Vagina (tissue), 2 donors: ENCODE results near the gene SEC14L5. TPM values are rescaled to one million over a fixed set of nuclear protein-coding genes. Genes with fewer than 3 reads are reported as not detected.

ENCODE experiments used
- DNase-seq, 2 donors: peaks; one replicate each; pipeline ENCODE4 v3.0.0-alpha.2; 2017; ENCODE audit errors: extremely low spot score in 2 of 2
- H3K27ac ChIP-seq: fragments of 200-600 bp; sonication (generic); one replicate; pipeline ENCODE4 v1.5.1; 2019
- H3K27me3 ChIP-seq: fragments of 200-600 bp; sonication (generic); one replicate; pipeline ENCODE4 v1.5.1; 2019
- H3K36me3 ChIP-seq, 2 donors: fragments of 200-600 bp; sonication (generic); one replicate each; pipeline ENCODE4 v1.5.1; 2017 to 2019
- H3K4me1 ChIP-seq: fragments of 200-600 bp; sonication (generic); one replicate; pipeline ENCODE4 v1.5.1; 2019
- H3K4me3 ChIP-seq, 2 donors: fragments of 200-600 bp; sonication (generic); 1 replicate in 1 of 2; 2 replicates in 1 of 2; pipeline ENCODE4 v1.5.1; 2016 to 2019
- H3K9me3 ChIP-seq: fragments of 200-600 bp; sonication (generic); one replicate; pipeline ENCODE4 v1.5.1; 2019
- POLR2A ChIP-seq, 2 donors: fragments of 450-650 bp; IDR thresholded peaks; one replicate each; pipeline ENCODE4 v1.6.1; 2017; ENCODE audit warnings: antibody characterized with exemption in 2 of 2, mild to moderate bottlenecking in 2 of 2, moderate library complexity in 2 of 2
- POLR2AphosphoS5 ChIP-seq, 2 donors: sonication (generic); formaldehyde crosslinking; IDR thresholded peaks; one replicate each; pipeline ENCODE4 v1.9.0; 2017; ENCODE audit warnings: antibody characterized with exemption in 2 of 2, mild to moderate bottlenecking in 2 of 2, low read depth in 1 of 2; ENCODE audit not compliant: insufficient read depth in 1 of 2
- intact Hi-C: fragments of 100-400 bp; cut with DNase I; formaldehyde crosslinking; loops from one replicate; pipeline ENCODE4 v1.15.1; 2023
- total RNA-seq: library from RNA; depleted of rRNA; stranded (reverse); fragments of >200 nt; gene quantifications from one replicate; pipeline ENCODE4 v1.2.3, GENCODE V29; 2016
- TF ChIP-seq, protein P1 (sequence below), 3 experiments: fragments of 450-650 bp in 2 of 3; fragments of 200-600 bp in 1 of 3; sonication (generic) in 1 of 3; IDR thresholded peaks; one replicate each; pipeline ENCODE4 v1.5.1; 2017 to 2019; ENCODE audit warnings: antibody characterized with exemption in 3 of 3, mild to moderate bottlenecking in 2 of 3, moderate library complexity in 2 of 3

The SEC14L5 gene
- total RNA-seq, 1 donor from 2014 or later: 0.49 TPM

DNA sequence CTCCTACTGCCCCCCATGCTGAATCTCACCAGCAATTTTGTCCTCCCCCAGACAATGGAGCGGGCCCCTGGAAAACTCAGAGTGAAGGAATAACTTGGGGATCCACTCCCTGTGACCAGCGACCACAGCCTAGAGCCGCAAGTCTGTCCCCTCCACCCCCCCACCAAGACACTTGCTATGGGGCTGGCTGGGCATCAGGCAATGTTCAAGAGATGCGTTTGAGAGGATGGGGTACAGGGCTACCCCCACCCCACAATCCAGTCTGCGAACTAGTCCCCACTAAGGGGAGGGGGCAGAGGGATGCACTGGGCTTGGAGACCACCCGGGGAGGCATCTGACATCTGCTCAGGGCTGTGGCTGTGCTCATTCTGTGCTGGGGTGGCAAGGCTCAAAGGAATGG is 23.5 kb upstream of the SEC14L5 start:
- Histone ChIP-seq H3K27ac (peak overlapping the region; percentile 91), H3K4me3 (peak overlapping the region; percentile 77 to 84), H3K27me3 (no peaks in the 10 kb centered on the region), H3K9me3 (no peaks in the 10 kb centered on the region), H3K36me3 (peaks cover 0 to 5% of the 10 kb centered on the region in 2 donors), H3K4me1 (peaks cover 81% of the 10 kb centered on the region)
- no peak for DNase-seq
- TF ChIP-seq, protein P1, sequence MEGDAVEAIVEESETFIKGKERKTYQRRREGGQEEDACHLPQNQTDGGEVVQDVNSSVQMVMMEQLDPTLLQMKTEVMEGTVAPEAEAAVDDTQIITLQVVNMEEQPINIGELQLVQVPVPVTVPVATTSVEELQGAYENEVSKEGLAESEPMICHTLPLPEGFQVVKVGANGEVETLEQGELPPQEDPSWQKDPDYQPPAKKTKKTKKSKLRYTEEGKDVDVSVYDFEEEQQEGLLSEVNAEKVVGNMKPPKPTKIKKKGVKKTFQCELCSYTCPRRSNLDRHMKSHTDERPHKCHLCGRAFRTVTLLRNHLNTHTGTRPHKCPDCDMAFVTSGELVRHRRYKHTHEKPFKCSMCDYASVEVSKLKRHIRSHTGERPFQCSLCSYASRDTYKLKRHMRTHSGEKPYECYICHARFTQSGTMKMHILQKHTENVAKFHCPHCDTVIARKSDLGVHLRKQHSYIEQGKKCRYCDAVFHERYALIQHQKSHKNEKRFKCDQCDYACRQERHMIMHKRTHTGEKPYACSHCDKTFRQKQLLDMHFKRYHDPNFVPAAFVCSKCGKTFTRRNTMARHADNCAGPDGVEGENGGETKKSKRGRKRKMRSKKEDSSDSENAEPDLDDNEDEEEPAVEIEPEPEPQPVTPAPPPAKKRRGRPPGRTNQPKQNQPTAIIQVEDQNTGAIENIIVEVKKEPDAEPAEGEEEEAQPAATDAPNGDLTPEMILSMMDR (IDR thresholded peaks at IDR 0.05): no peak
- TF ChIP-seq POLR2AphosphoS5 (IDR thresholded peaks at IDR 0.05; ENCODE audit: insufficient read depth in 1 of 2, low read depth in 1 of 2) (no peak), POLR2A (IDR thresholded peaks at IDR 0.05) (no peak)
- intact Hi-C loops: no loop called here

DNA sequence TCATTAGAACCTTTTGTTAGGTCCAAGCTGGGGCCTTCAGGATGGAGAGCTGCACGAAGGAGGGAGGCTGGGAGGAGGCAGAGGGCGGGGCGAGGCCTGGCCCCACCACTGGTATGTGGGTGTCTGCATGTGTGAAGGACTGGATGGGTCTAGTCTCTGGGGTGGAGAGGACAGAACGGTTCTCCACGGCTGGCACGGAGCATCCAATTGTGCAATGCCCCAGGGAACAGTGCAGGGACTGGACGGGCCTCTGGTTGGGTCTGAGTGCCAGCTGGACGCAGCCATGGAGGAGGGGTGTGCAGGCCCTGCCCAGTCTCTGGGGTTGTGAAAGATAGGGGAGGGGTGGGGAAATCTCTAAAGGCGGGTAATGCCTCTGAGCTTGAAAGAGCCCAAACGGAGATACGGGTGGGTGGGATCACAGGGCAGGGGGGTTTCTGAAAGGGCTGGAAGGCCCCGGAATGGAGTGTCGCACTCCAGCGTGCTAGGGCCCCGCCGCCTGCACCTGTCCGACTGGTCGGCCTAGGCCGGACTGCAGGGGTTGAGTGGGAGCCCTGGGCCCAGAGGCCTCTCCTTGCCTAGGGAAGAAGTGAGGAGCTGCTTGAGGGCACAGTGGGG is 22.8 kb upstream of the SEC14L5 start:
- TF ChIP-seq, protein P1 (IDR thresholded peaks at IDR 0.05): no peak
- TF ChIP-seq POLR2AphosphoS5 (IDR thresholded peaks at IDR 0.05; ENCODE audit: insufficient read depth in 1 of 2, low read depth in 1 of 2): peak; percentile 54 to 95
- TF ChIP-seq POLR2A (IDR thresholded peaks at IDR 0.05): peak in 1 of 2 donors; percentile 5
- intact Hi-C loops: no loop called here
- Histone ChIP-seq H3K27ac (peak overlapping the region; percentile 91), H3K27me3 (no peaks in the 10 kb centered on the region), H3K4me3 (peak overlapping the region; percentile 77 to 84), H3K36me3 (peaks cover 0 to 1% of the 10 kb centered on the region in 2 donors), H3K4me1 (peaks cover 75% of the 10 kb centered on the region), H3K9me3 (no peaks in the 10 kb centered on the region)
- DNase-seq: peak in 1 of 2 donors; percentile 98

DNA sequence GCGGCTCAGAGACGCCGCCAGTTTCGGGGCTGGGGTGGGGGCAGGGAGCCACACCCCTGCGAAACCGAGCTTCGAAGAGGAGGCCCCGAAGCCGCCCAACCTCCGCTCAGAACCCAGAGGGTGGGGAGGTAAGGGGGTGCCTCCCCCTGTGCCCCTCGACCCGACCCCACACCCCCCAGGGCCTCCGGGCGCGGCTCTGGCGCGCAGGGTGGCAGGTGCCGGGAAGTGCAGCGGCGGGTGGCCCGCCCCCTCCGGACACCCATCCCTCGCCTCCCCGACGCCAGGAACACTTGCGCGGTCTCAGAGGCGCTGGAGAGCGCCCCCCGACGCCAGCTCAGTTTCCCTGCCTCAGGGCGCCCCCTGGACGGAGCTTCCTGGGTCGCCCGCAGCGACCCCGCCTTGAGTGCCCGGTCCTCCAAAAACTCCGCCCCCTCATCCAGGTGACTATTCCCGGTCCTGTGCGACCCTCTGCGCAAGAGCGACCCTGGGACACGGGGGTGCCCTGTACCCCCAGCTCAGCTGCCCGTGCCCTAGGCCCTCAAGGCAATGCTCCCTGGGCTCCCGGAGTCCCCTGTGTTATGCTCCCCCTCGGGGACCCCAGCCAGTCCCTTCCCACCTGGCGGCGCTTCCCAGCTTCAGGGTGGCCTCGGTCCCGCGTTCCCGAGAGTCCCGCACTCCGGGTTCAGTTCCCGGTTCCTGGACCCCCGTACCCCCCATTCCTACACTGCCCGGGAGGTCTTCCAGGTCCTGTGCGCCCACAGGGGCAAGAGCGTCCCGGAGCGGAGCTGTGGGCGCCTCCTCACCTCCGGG is 21.7 kb upstream of the SEC14L5 start:
- intact Hi-C loops: no loop called here
- Histone ChIP-seq H3K9me3 (no peaks in the 10 kb centered on the region), H3K27me3 (no peaks in the 10 kb centered on the region), H3K4me1 (peaks cover 69% of the 10 kb centered on the region), H3K27ac (peak overlapping the region; percentile 91), H3K4me3 (peak overlapping the region; percentile 77 to 84), H3K36me3 (no peaks in the 10 kb centered on the region)
- TF ChIP-seq POLR2AphosphoS5 (IDR thresholded peaks at IDR 0.05; ENCODE audit: insufficient read depth in 1 of 2, low read depth in 1 of 2): peak in 1 of 2 donors; percentile 52
- TF ChIP-seq, protein P1 (IDR thresholded peaks at IDR 0.05): no peak
- no peak for DNase-seq

DNA sequence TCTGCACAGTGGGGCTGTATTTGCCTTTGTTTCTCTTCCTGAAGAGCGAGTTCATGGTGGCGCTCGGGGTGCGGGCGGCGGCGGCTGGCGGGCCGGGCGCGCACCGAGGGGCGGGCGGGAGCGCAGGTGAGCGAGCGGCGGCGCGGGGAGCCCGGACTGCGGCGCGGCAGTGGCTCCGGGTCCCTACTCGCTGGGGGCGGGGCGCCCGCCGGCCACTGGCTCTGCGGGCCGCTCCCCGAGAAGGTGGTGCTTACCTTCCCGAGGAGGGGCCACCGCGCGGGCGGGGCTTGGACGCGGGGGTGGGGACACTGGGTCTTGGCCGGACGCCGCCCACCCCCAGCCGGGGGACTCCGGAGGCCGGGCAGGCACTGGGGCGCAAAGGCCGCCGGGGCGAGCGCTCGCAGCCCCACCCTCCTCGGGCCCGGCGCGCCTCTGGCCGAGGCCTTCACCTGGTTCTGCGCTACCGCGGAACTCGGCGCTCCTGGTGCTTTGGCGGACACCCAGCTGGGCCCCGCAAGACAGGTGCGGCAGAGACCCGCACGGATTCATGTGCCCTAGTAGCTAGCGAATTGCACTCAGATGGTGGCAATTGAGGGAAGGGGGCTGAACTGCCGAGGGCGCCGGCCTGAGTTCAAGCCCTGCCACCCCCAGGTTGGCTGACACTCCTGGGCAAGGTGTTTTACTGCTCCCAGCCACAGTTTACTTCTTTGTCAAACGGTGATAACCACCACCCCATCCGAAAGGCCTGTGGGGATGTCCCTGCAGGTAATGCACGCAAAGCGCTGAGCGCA is 20.9 kb upstream of the SEC14L5 start, which contains the start of gene PPL:
Gene PPL, minus strand, starts transcription at position 158 of the 791 bp plus-strand sequence. Its CDS starts 103 bp downstream, at position 55.
- no peak for DNase-seq
- intact Hi-C loops: no loop called here
- H3K9me3 ChIP-seq: no peaks in the 10 kb centered on the region

More for the DNA sequence above, 20.9 kb upstream of the SEC14L5 start, which contains the start of gene PPL:
- TF ChIP-seq POLR2A (IDR thresholded peaks at IDR 0.05) (peak in 1 of 2 donors; percentile 50), POLR2AphosphoS5 (IDR thresholded peaks at IDR 0.05; ENCODE audit: insufficient read depth in 1 of 2, low read depth in 1 of 2) (peak in 1 of 2 donors; percentile 56)
- TF ChIP-seq, protein P1 (IDR thresholded peaks at IDR 0.05): no peak
- Histone ChIP-seq H3K4me1 (peaks cover 64% of the 10 kb centered on the region), H3K27me3 (no peaks in the 10 kb centered on the region), H3K27ac (peak within 1 kb of the TSS; percentile 91), H3K4me3 (peak within 1 kb of the TSS; percentile 77 to 84), H3K36me3 (no peaks in the 10 kb centered on the region)
